Naive B cell (primary cell): ENCODE data around the gene MPP1. TPM values are rescaled to one million over a fixed set of nuclear protein-coding genes. Genes with fewer than 3 reads are reported as not detected.

ENCODE experiments used
- ATAC-seq, 2 donors: fragments of 150-1000 bp; cut with Tn5 transposase; 2 replicates each; pipeline ENCODE4 v1.10.0; 2021; ENCODE audit warnings: low read depth in 2 of 2, mild to moderate bottlenecking in 2 of 2, moderate library complexity in 2 of 2
- DNase-seq: peaks from one replicate; pipeline ENCODE4 v3.0.0; 2022
- H3K27ac Mint-ChIP-seq, 6 donors: one replicate each; pipeline ENCODE4 v1.8.0; 2020 to 2022; ENCODE audit warnings: mild to moderate bottlenecking in 6 of 6, mixed read lengths in 6 of 6, moderate library complexity in 5 of 6, inconsistent platforms in 2 of 6
- H3K27me3 Mint-ChIP-seq, 3 donors: one replicate each; pipeline ENCODE4 v1.8.0; 2021 to 2022; ENCODE audit warnings: mixed read lengths in 3 of 3, mild to moderate bottlenecking in 1 of 3
- H3K36me3 Mint-ChIP-seq, 2 donors: one replicate each; pipeline ENCODE4 v1.8.0; 2020 to 2022; ENCODE audit warnings: mixed read lengths in 2 of 2, inconsistent platforms in 1 of 2, mild to moderate bottlenecking in 1 of 2
- H3K4me1 Mint-ChIP-seq, 3 donors: one replicate each; pipeline ENCODE4 v1.8.0; 2020 to 2022; ENCODE audit warnings: mixed read lengths in 3 of 3, inconsistent platforms in 1 of 3, mild to moderate bottlenecking in 1 of 3, moderate library complexity in 1 of 3
- H3K4me3 Mint-ChIP-seq, 8 donors: one replicate each; pipeline ENCODE4 v1.8.0; 2020 to 2022; ENCODE audit warnings: mild to moderate bottlenecking in 8 of 8, mixed read lengths in 8 of 8, moderate library complexity in 8 of 8, inconsistent platforms in 2 of 8
- H3K9me3 Mint-ChIP-seq, 7 donors: one replicate each; pipeline ENCODE4 v1.8.0; 2020 to 2022; ENCODE audit warnings: mixed read lengths in 7 of 7, mild to moderate bottlenecking in 5 of 7, inconsistent platforms in 2 of 7, moderate library complexity in 1 of 7
- polyA plus RNA-seq, 6 donors: library from polyadenylated mRNA; unstranded; fragments of 300-500 nt; fragmentation: Illumina TruSeq; gene quantifications; one replicate each; pipeline ENCODE4 v1.2.3, GENCODE V29; 2021; ENCODE audit warnings: low read depth in 6 of 6

Gene MPP1
- polyA plus RNA-seq, 6 donors from 2014 or later, result 4.6 to 15.6 (median 11.2) TPM

GRCh38 chrX:154804261-154804956 is 876 bp downstream of the MPP1 start:
- no peak for ATAC-seq
- H3K4me3 Mint-ChIP-seq, result peak overlapping the region; percentile 69 to 89 (median 86)
- no peaks in the 10 kb centered on the region for H3K27me3 Mint-ChIP-seq
- peaks cover 9 to 16% (median 16%) of the 10 kb centered on the region in 3 donors for H3K4me1 Mint-ChIP-seq
- no peaks in the 10 kb centered on the region for H3K36me3 Mint-ChIP-seq
- H3K27ac Mint-ChIP-seq, result peak overlapping the region in 1 of 6 donors; percentile 27
- DNase-seq, result no peak
- H3K9me3 Mint-ChIP-seq, result peaks cover 0 to 4% (median 0%) of the 10 kb centered on the region in 7 donors

GRCh38 chrX:154802947-154803346 is 2.3 kb downstream of the MPP1 start:
- H3K9me3 Mint-ChIP-seq, result peaks cover 0 to 4% (median 0%) of the 10 kb centered on the region in 7 donors
- ATAC-seq, result no peak
- no peaks in the 10 kb centered on the region for H3K27me3 Mint-ChIP-seq
- no peak for DNase-seq
- peaks cover 9 to 21% (median 16%) of the 10 kb centered on the region in 3 donors for H3K4me1 Mint-ChIP-seq
- H3K36me3 Mint-ChIP-seq, result no peaks in the 10 kb centered on the region
- H3K27ac Mint-ChIP-seq, result no peak overlapping the region
- H3K4me3 Mint-ChIP-seq, result peak overlapping the region in 1 of 8 donors; percentile 89

GRCh38 chrX:154800478-154801210 is 4.6 kb downstream of the MPP1 start:
- DNase-seq (no peak), ATAC-seq (no peak)
- peaks cover 9 to 33% (median 23%) of the 10 kb centered on the region in 3 donors for H3K4me1 Mint-ChIP-seq
- no peak overlapping the region for H3K27ac Mint-ChIP-seq
- no peaks in the 10 kb centered on the region for H3K9me3 Mint-ChIP-seq
- H3K27me3 Mint-ChIP-seq, result no peaks in the 10 kb centered on the region
- peak overlapping the region in 4 of 8 donors; percentile 29 to 77 (median 41) for H3K4me3 Mint-ChIP-seq
- no peaks in the 10 kb centered on the region for H3K36me3 Mint-ChIP-seq

- H3K4me1 Mint-ChIP-seq, result peaks cover 9 to 33% (median 23%) of the 10 kb centered on the region in 3 donors
- peak overlapping the region in 3 of 8 donors; percentile 18 to 58 (median 52) for H3K4me3 Mint-ChIP-seq
- DNase-seq, result no peak
- no peaks in the 10 kb centered on the region for H3K27me3 Mint-ChIP-seq
- peak overlapping the region in 2 of 6 donors; percentile 11 to 38 for H3K27ac Mint-ChIP-seq
- ATAC-seq, result no peak
- H3K9me3 Mint-ChIP-seq, result no peaks in the 10 kb centered on the region
- H3K36me3 Mint-ChIP-seq, result no peaks in the 10 kb centered on the region
These were observed 5.5 kb downstream of the MPP1 start for GRCh38 chrX:154799556-154800348.

GRCh38 chrX:154797006-154797405 is 8.3 kb downstream of the MPP1 start:
- Mint-ChIP-seq H3K4me1 (peaks cover 6 to 26% (median 17%) of the 10 kb centered on the region in 3 donors), H3K4me3 (peak overlapping the region in 2 of 8 donors; percentile 0 to 51), H3K27me3 (no peaks in the 10 kb centered on the region), H3K36me3 (no peaks in the 10 kb centered on the region), H3K27ac (no peak overlapping the region), H3K9me3 (peaks cover 0 to 2% (median 0%) of the 10 kb centered on the region in 7 donors)
- no peak for DNase-seq
- ATAC-seq, result no peak

GRCh38 chrX:154795016-154795415 is 10.3 kb downstream of the MPP1 start:
- Mint-ChIP-seq H3K4me3 (no peak overlapping the region), H3K9me3 (peaks cover 0 to 5% (median 0%) of the 10 kb centered on the region in 7 donors), H3K27ac (peak overlapping the region in 1 of 6 donors; percentile 62)

GRCh38 chrX:154793084-154793795 is 12.0 kb downstream of the MPP1 start:
- DNase-seq, result no peak
- Mint-ChIP-seq H3K36me3 (no peaks in the 10 kb centered on the region), H3K9me3 (peaks cover 0 to 5% (median 0%) of the 10 kb centered on the region in 7 donors), H3K27me3 (no peaks in the 10 kb centered on the region), H3K4me1 (peaks cover 3 to 12% (median 7%) of the 10 kb centered on the region in 3 donors), H3K27ac (no peak overlapping the region), H3K4me3 (no peak overlapping the region)
- ATAC-seq, result no peak

More at GRCh38 chrX:154795016-154795415, 10.3 kb downstream of the MPP1 start:
- no peak for ATAC-seq
- no peak for DNase-seq
- Mint-ChIP-seq H3K36me3 (no peaks in the 10 kb centered on the region), H3K4me1 (peaks cover 3 to 23% (median 10%) of the 10 kb centered on the region in 3 donors), H3K27me3 (no peaks in the 10 kb centered on the region)

- no peaks in the 10 kb centered on the region for H3K27me3 Mint-ChIP-seq
- no peak for ATAC-seq
- no peak for DNase-seq
- no peaks in the 10 kb centered on the region for H3K36me3 Mint-ChIP-seq
- H3K27ac Mint-ChIP-seq, result no peak overlapping the region
- no peak overlapping the region for H3K4me3 Mint-ChIP-seq
- H3K9me3 Mint-ChIP-seq, result peaks cover 0 to 5% (median 0%) of the 10 kb centered on the region in 7 donors
- H3K4me1 Mint-ChIP-seq, result peaks cover 3 to 7% (median 3%) of the 10 kb centered on the region in 3 donors
These were observed 13.3 kb downstream of the MPP1 start for GRCh38 chrX:154791939-154792338.

- no peaks in the 10 kb centered on the region for H3K27me3 Mint-ChIP-seq
- H3K4me1 Mint-ChIP-seq, result peaks cover 0 to 3% (median 2%) of the 10 kb centered on the region in 3 donors
These were observed 13.8 kb downstream of the MPP1 start for GRCh38 chrX:154791467-154791866.

GRCh38 chrX:154785716-154786115 is 19.6 kb downstream of the MPP1 start:
- Mint-ChIP-seq H3K4me3 (no peak overlapping the region), H3K27me3 (no peaks in the 10 kb centered on the region), H3K27ac (no peak overlapping the region), H3K36me3 (no peaks in the 10 kb centered on the region), H3K9me3 (peaks cover 0 to 5% (median 0%) of the 10 kb centered on the region in 7 donors), H3K4me1 (peaks cover 0 to 12% (median 8%) of the 10 kb centered on the region in 3 donors)
- DNase-seq, result no peak
- no peak for ATAC-seq

More at GRCh38 chrX:154791467-154791866, 13.8 kb downstream of the MPP1 start:
- ATAC-seq, result no peak
- no peak for DNase-seq
- Mint-ChIP-seq H3K27ac (no peak overlapping the region), H3K4me3 (no peak overlapping the region), H3K9me3 (peaks cover 0 to 5% (median 0%) of the 10 kb centered on the region in 7 donors), H3K36me3 (no peaks in the 10 kb centered on the region)

GRCh38 chrX:154784149-154784995 is 20.9 kb downstream of the MPP1 start:
- H3K9me3 Mint-ChIP-seq, result peaks cover 0 to 2% (median 0%) of the 10 kb centered on the region in 7 donors
- H3K4me3 Mint-ChIP-seq, result peak overlapping the region; percentile 49 to 81 (median 76)

GRCh38 chrX:154780968-154781367 is 24.3 kb downstream of the MPP1 start:
- no peaks in the 10 kb centered on the region for H3K27me3 Mint-ChIP-seq
- H3K27ac Mint-ChIP-seq, result no peak overlapping the region
- DNase-seq (no peak), ATAC-seq (no peak)
- peaks cover 7 to 16% of the 10 kb centered on the region in 2 donors for H3K36me3 Mint-ChIP-seq
- H3K4me1 Mint-ChIP-seq, result peaks cover 0 to 12% (median 8%) of the 10 kb centered on the region in 3 donors
- H3K9me3 Mint-ChIP-seq, result no peaks in the 10 kb centered on the region
- H3K4me3 Mint-ChIP-seq, result no peak overlapping the region

More at GRCh38 chrX:154784149-154784995, 20.9 kb downstream of the MPP1 start:
- DNase-seq (no peak), ATAC-seq (no peak)
- peaks cover 0 to 12% (median 8%) of the 10 kb centered on the region in 3 donors for H3K4me1 Mint-ChIP-seq
- H3K27me3 Mint-ChIP-seq, result no peaks in the 10 kb centered on the region
- peak overlapping the region in 2 of 6 donors; percentile 24 to 34 for H3K27ac Mint-ChIP-seq
- H3K36me3 Mint-ChIP-seq, result no peaks in the 10 kb centered on the region
